Measurements from ENCODE around the gene CASP10.
A peak's percentile ranks its signal among the peaks of the same experiment; 100 is the strongest.
"Not testable (repeated sequence)": the region's sequence is repeated elsewhere in the genome, so short reads cannot be mapped to it uniquely, and the experiment has no call there.

DNA sequence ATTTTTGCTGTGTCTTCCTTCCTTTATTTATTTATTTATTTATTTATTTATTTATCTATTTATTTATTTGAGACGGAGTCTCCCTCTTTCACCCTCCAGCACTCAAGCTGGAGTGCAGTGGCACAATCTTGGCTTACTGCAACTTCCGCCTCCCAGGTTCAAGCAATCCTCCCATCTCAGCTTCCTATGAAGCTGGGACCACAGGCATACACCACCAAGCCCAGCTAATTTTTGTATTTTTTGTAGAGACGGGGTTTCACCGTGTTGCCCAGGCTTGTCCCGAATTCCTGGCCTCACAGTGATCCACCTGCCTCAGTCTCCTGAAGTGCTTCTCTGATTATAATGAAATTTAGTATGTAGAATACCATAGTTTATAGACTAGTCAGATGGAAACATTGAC, 894 bp downstream of the CASP10 start:
- TF ChIP-seq CTCF (IDR thresholded peaks at IDR 0.05) = not testable (repeated sequence)
- peak in 1 of 4 donors; percentile 16 for TF ChIP-seq POLR2A (IDR thresholded peaks at IDR 0.05)

Measured in esophagus squamous epithelium (tissue), 4 donors.